GM21528 (cell line): ENCODE results near the gene ADA.
"Not testable (repeated sequence)": the region's sequence is repeated elsewhere in the genome, so short reads cannot be mapped to it uniquely, and the experiment has no call there.

Experiments used
- ATAC-seq: cut with Tn5 transposase; IDR thresholded peaks from one replicate; pipeline ENCODE4 v1.9.1; 2021; ENCODE audit warnings: mild to moderate bottlenecking, moderate library complexity; ENCODE audit not compliant: unreplicated experiment, low FRiP score

ADA gene

GRCh38 chr20:44678990-44679611 lies 27.6 kb upstream of the ADA start:
- no peak for ATAC-seq

- ATAC-seq, result no peak
These were observed 26.7 kb upstream of the ADA start for GRCh38 chr20:44678242-44678641.

GRCh38 chr20:44672318-44672902 lies 20.9 kb upstream of the ADA start:
- not testable (repeated sequence) for ATAC-seq

GRCh38 chr20:44671541-44671940 lies 20.0 kb upstream of the ADA start:
- not testable (repeated sequence) for ATAC-seq

- not testable (repeated sequence) for ATAC-seq
These were observed 19.4 kb upstream of the ADA start for GRCh38 chr20:44670851-44671250.

GRCh38 chr20:44666066-44666465 lies 14.6 kb upstream of the ADA start:
- no peak for ATAC-seq

GRCh38 chr20:44664131-44664530 lies 12.6 kb upstream of the ADA start:
- ATAC-seq, result no peak

GRCh38 chr20:44662261-44662660 lies 10.8 kb upstream of the ADA start:
- no peak for ATAC-seq

GRCh38 chr20:44660581-44660980 lies 9.1 kb upstream of the ADA start:
- no peak for ATAC-seq

- no peak for ATAC-seq
These were observed 8.4 kb upstream of the ADA start for GRCh38 chr20:44659931-44660330.

GRCh38 chr20:44658810-44659209 lies 7.3 kb upstream of the ADA start:
- no peak for ATAC-seq

- ATAC-seq, result no peak
These were observed 6.4 kb upstream of the ADA start for GRCh38 chr20:44657875-44658274.

GRCh38 chr20:44656448-44656847 lies 4.9 kb upstream of the ADA start:
- ATAC-seq, result no peak

- ATAC-seq, result not testable (repeated sequence)
These were observed 2.7 kb upstream of the ADA start for GRCh38 chr20:44654210-44654609.

GRCh38 chr20:44653546-44653945 lies 2.0 kb upstream of the ADA start:
- no peak for ATAC-seq

GRCh38 chr20:44651434-44651683 lies 140 bp downstream of the ADA start:
- ATAC-seq, result no peak

- ATAC-seq, result no peak
These were observed 597 bp downstream of the ADA start for GRCh38 chr20:44650771-44651433.

GRCh38 chr20:44649976-44650375 lies 1.5 kb downstream of the ADA start:
- no peak for ATAC-seq

- no peak for ATAC-seq
These were observed 2.4 kb downstream of the ADA start for GRCh38 chr20:44649126-44649525.

GRCh38 chr20:44648579-44648978 lies 2.9 kb downstream of the ADA start:
- ATAC-seq, result no peak

GRCh38 chr20:44648068-44648467 lies 3.4 kb downstream of the ADA start:
- ATAC-seq, result no peak

GRCh38 chr20:44646641-44647274 lies 4.7 kb downstream of the ADA start:
- peak; percentile 45 for ATAC-seq
